DMS79 (cell line): ENCODE data around the gene MPZL2.
A peak's percentile ranks its signal among the peaks of the same experiment; 100 is the strongest.

Experiments used
- DNase-seq: peaks from one replicate; lab custom pipeline; 2025; lab: John Stamatoyannopoulos, UW

MPZL2 gene

GRCh38 chr11:118283037-118283636 is 19.0 kb upstream of the MPZL2 start:
- no peak for DNase-seq

DNA sequence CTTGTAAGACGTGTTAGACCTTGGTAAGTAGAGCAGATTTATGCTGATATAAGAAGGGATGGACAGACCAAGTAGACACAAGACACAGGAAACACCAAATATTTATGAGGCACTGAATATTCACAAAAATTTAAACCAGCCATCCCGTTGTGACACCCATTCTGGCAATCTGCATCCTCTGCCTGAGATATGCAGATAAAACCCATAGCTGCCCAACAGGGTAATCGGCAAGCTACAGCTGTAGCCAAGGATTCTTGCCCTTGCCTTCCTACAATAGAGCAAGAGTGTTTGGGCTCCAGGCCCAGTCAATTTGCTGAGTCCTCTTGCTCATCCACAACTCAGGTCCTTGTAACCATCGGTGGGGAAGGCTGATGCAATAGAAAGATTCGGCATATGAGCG is 18.5 kb upstream of the MPZL2 start:
- no peak for DNase-seq

DNA sequence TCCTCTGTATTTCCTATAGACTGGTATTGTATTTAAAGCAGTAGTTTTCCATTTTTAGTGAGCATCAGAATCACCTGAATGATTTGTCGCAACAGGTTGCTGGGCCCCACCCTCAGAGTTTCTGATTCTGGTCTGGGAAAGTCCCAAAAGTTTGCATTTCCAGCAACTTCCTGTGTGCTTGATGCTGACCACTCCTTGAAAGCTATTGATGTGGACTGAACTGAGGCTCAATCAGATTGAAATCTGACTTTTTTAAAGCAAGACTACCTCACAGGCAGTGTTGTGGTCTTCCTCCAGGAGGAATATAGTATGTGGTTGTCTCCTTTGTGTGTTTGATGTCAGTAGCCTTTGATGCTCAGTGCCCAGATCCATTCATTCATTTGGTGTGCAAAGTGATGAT is 17.2 kb upstream of the MPZL2 start:
- no peak for DNase-seq

- no peak for DNase-seq
Observed at GRCh38 chr11:118277312-118277711, 13.2 kb upstream of the MPZL2 start.

DNA sequence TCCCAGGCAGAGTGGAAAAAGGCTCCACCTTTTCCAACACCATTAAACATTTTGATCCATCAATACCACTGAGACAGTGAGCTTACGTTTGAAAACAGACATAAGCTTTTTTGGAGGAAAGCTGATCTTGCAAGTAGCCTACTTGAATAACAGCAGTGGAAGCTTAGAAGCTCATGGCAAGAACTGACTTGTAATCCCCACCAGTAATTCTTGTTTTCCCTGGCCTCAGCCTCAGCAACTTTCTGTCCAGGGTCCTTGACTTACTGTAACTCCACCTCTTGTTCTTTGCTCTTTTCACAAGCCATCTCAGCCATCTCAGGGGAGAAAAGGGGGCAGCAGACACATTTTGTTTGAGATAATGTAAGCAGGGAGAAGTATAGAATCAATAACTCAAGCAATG is 12.3 kb upstream of the MPZL2 start:
- DNase-seq = no peak

DNA sequence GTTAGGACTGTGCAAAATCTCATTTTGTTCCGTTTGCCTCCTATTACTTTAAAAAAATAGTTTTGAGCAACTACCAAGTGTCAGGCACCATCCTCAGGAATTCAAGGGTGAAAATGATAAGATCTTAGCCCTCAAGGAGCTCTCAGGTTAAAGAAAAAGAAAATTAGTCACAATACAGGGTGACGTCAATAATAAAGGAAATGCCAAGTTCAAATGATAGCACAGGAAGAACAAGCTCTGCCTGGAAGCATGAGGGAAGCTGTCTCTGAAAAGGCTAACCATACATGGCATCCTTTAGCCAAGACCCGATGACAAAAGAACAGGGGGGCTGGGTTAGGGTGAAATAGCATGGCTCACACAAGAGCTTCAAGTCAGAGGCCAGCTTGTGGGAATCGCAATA is 11.1 kb upstream of the MPZL2 start:
- DNase-seq = no peak

DNA sequence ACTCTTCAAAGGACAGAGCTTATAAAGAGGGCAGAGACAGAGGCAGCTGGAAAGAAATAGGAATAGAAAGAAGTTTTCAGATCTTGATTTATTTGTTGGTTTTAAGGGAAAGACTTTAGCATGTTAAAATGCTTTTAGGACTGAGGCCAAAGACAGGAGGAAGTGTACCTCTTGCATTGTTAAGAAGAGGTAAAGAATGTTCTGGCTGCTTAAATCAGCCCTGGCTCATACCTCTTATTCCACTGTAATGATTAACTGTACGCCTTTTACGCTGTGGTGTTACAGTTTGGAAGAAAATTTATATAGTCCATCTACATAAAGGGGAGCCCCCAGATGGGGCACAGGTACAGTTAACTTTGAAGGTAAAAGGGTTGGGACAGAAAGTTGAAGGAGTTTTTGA is 10.1 kb upstream of the MPZL2 start:
- DNase-seq = no peak

DNA sequence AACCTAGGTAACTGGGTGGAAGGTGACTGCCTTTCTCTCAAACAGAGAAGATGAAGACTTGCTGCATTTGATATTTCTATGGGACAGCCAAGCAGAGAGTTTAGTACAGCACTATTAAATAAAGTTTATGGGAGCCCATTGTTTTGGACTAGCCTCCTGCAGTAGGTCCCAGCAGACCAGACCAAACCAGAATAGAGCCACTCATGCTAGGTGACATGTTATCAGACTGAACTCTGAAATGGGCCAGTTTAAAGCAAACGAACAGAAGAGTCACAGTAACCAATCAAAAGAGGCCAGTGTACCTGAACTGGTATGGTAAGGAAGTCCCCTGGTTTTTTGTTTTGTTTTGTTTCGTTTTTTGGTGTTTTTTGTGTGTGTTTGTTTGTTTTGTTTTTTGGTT is 7.9 kb upstream of the MPZL2 start:
- DNase-seq = no peak

DNA sequence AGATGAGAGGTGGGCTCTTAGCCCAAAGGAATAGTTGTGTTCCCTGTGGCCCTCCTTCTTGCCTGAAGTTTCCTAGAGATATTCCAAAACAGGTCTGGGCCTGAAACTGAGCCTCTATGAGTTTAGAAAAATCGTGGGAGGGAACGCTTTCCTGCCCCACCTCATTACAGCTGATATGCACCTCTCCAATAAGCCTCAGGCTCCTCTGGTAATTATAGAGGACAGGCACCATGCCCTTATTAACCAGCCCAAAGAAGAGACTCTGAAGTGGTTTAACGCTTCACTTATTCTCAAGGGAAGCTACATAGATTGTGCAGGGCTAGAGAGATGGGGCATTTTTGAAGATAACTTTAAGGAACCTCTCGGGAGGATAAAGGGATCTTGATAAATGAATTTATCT is 3.4 kb upstream of the MPZL2 start:
- peak; percentile 21 for DNase-seq

- no peak for DNase-seq
Observed at GRCh38 chr11:118265954-118266353, 1.9 kb upstream of the MPZL2 start.

DNA sequence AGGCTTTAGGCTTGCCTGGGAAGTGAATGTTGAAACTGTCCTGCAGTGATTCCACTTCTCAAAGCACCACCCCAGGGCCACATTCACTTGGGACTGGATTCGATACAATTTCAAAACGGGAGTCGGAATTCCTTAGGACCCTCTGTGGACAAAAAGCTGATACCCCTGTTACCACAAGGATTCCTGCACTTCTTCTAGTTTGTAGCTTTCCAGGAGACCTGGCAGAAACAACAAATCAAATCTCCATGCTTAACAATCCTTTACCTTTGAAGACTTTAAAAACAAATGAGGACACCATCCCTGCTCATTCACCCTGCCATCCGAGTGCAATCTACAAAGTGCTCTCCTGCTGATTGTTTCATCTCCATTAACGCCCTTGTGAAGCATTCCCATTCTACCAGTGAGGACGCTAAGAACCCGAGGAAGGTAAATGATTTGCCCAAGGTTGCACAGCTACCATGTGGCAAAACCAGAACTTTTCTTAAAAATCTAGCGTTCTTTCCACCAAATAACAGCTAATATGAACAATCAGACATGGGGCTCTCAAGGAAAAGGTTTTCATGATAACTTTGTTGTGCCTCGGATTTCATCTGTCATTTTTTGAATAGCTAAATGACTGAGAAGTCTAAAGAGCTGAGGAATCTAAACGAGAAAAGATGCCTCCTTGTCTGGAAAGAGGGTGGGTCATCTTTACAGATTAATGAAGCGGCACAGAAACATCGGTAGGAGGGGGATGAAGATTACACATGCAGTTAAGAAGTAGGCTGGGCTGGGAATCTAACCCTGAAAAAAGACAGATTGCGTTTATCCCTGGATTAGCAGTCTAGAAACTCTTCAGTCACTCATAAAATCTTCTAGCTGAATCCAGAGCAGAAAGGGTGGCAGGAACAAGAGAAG is 720 bp upstream of the MPZL2 start:
- no peak for DNase-seq

DNA sequence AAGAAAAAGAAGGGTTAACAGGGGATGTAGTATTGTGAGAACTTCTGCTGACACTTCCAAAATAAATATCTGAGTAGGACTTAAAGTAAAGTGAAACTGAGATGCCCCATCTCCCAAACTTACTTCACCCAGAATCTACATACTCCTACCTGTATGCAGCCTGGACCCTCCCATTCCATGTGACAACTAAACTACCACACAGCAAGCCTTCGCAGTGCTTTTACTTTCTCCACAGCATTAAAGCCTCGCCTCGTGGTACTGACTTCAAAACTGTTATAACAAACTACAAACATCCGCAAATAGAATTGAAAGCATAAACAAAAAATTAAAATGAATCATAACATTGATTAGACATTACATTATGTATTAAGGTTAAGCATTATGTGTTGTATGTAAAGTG is 985 bp downstream of the MPZL2 start:
- no peak for DNase-seq

GRCh38 chr11:118260353-118260752 is 3.7 kb downstream of the MPZL2 start:
- DNase-seq = no peak

DNA sequence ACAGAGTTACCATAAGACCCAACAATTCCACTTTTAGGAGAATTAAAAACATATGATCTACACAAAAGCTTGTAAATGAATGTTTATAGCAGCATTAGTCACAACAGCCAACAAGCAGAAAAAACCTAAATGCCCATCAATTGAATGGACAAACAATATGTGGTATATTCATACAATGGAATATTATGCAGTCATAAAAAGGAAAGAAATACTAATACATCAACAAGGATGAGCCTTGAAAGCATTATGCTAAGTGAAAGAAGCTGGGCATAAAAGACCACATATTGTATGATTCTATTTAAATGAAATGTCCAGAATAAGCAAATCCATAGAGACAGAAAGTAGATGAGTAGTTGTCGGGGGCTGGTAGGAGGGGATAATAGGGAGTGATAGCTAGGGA is 5.0 kb downstream of the MPZL2 start:
- DNase-seq = no peak

DNA sequence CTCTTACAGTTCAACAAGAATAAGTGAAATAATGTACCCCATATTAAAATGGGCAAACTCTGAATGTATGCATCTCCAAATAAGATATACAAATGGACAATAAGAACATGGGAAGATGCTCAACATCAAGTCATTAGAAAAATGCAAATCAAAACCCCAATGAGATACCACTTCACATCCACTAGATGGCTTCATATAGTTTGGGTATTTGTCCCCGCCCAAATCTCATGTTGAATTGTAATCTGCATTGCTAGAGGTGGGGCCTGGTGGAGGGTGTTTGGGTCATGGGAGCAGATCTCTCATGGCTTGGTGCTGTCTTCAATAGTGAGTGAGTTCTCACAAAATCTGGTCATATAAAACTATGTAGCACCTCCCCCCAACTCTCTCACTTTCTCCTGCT is 5.7 kb downstream of the MPZL2 start:
- no peak for DNase-seq

DNA sequence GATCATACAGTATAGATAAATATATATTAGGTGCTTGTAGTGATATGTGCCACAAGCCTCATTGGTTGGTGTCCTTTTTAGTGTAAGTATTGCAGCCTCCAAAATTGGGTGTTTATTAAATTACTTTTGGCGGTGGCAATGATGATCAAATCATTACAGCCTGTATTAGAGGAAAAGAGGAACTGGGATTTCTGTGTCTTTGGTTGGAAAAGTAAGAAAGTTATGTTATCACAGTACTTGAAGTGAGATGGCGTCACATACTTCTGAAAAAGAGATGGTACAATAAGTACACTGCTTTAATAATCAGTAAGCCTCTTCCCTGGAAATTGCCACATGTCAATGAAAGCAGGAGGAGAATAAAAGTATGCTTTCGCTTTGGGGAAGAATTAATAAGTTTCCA is 11.4 kb downstream of the MPZL2 start:
- DNase-seq = no peak

DNA sequence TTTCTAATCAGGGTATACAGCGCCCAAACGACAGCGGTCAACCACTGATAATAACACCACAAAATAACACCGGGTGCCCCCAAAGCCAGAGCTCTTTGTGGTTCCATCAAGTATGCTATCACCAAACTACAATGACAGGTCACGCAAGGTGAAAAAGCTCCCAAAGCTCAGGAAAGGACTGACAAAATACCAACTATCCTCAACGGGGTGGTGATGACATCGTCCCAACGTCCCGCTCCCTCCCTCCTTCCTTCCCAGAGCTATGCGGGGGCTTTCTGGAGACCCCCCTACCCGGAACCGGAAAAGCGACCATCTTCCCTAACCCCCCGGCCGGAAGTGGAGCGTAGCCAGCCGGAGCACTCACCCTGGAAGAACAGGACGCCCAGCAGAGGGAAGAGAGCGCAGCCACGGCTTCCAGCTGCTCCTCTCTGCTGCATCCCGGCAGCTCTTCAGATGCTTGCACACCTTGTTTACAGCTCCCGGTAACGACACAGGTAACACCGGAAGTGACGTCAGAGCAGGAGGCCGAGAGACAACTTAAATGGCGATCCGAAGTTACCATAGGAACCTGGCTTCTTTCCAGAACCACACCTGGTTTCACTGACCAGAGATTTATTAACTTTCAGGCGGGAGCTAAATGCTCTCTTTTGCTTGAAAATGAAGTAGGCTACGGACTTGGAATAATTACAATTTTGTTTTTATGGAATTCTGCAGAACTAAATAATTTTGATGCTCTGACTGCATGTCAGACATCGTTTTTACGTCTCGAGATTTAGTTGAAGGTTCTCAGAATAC is 12.0 kb downstream of the MPZL2 start, which contains the start of gene MPZL3:
MPZL3 (minus strand) TSS at position 508 of the 795 bp plus-strand sequence; CDS start at position 437, 71 bp downstream.
- peak; percentile 97 for DNase-seq

GRCh38 chr11:118247041-118247440 is 17.1 kb downstream of the MPZL2 start:
- no peak for DNase-seq

DNA sequence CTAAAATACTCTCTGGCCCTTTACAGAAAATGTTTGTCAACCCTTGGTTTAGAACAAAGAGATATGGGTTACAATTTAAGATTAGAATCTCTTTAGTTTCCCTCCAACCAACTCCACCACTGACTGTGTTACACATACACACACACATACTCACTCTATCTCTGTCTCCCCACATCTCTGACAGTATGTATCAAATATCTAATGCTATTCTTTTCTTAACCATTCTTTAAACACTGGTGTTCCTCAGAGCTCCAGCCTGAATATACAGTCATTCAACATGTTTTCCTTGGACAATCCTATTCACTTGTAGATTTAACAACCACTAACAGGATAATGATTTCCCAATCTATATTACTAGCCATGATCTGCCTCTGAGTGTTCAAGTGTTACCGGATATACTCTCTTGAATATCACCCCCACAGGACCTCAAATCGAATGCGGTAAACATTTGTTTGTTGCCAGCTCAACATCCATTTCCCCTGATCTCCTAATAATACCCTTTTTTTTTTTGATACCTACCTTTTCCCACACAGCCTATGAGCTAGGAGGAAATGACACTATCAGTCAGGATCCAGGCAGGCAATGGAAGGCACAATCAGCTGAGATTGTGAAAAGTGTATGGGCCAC is 18.0 kb downstream of the MPZL2 start:
- no peak for DNase-seq

- no peak for DNase-seq
Observed at GRCh38 chr11:118243993-118244762, 19.9 kb downstream of the MPZL2 start.

DNA sequence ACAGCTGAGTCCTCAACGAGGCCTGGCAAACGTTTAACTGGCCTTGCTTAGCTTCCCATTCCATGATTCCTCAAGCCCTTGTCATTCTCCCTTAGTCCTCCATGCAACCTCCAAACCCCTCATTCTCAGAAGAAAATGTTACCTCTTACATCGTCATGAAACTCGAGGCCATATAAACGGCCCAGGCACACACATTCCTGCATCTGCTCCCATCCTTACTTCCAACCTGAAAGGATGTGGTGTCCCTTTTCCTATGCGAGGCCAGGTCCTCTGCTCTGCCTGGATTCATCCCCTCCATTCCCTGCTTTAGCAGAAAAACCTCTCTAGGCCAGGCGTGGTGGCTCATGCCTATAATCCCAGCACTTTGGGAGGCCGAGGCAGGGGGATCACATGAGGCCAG is 20.9 kb downstream of the MPZL2 start:
- no peak for DNase-seq

DNA sequence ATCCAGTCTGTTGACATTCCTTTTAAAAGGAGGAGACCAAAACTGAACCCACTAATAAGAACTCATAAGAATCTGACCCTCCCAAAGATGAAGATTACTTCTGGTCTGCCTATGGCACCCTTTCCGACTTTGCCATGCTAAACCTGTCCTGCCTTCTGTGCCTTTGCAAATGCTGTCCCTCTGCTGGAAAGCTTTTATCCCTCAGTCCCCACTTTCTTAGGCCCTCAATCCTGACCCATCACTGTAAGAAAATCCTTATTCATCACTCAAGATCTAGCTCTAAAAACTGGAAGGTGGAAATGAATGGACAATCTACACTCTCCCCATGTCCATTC is 22.4 kb downstream of the MPZL2 start:
- DNase-seq = no peak
